GM23338 (cell line): ENCODE measurements around the gene TRAF3IP3. TPM values are rescaled to one million over a fixed set of nuclear protein-coding genes. Genes with fewer than 3 reads are reported as not detected.

Experiments used
- ATAC-seq: fragments of 200-7000 bp; cut with Tn5 transposase; 3 replicates; pipeline ENCODE4 v1.9.1; 2020
- DNase-seq: peaks from one replicate; pipeline ENCODE4 v3.0.0-alpha.2; 2015; ENCODE audit warnings: low spot score
- H2AFZ ChIP-seq: fragments of 200-600 bp; sonication (generic); 2 replicates; pipeline ENCODE4 v1.8.0; 2016; ENCODE audit warnings: antibody characterized with exemption, mild to moderate bottlenecking, moderate library complexity
- H3F3A ChIP-seq: fragments of 200-600 bp; sonication (generic); replicated peaks from 2 replicates; pipeline ENCODE4 v1.8.0; 2017; ENCODE audit warnings: antibody characterized with exemption, mixed run types, low read depth
- H3K27ac ChIP-seq: fragments of 200-600 bp; sonication (generic); 2 replicates; pipeline ENCODE4 v1.6.1; 2016; ENCODE audit warnings: low read depth
- H3K27me3 ChIP-seq: fragments of 200-600 bp; sonication (generic); 2 replicates; pipeline ENCODE4 v1.8.0; 2016; ENCODE audit warnings: mild to moderate bottlenecking, mixed run types, moderate library complexity; ENCODE audit not compliant: insufficient read depth
- H3K36me3 ChIP-seq: fragments of 200-600 bp; sonication (generic); 2 replicates; pipeline ENCODE4 v1.8.0; 2016; ENCODE audit warnings: mild to moderate bottlenecking; ENCODE audit not compliant: insufficient read depth
- H3K4me1 ChIP-seq: fragments of 200-600 bp; sonication (generic); 2 replicates; pipeline ENCODE4 v1.8.0; 2016; ENCODE audit warnings: mild to moderate bottlenecking, moderate library complexity; ENCODE audit not compliant: insufficient read depth
- H3K4me2 ChIP-seq: fragments of 200-600 bp; sonication (generic); 2 replicates; pipeline ENCODE4 v1.7.1; 2017; ENCODE audit warnings: mixed run types
- H3K4me3 ChIP-seq: fragments of 200-600 bp; sonication (generic); 2 replicates; pipeline ENCODE4 v1.6.1; 2016; ENCODE audit warnings: mixed run types
- H3K79me2 ChIP-seq: fragments of 200-600 bp; sonication (generic); replicated peaks from 2 replicates; pipeline ENCODE4 v1.8.0; 2017; ENCODE audit warnings: mild to moderate bottlenecking; ENCODE audit not compliant: insufficient read depth
- H3K9me2 ChIP-seq: fragments of 200-600 bp; sonication (generic); 2 replicates; pipeline ENCODE4 v1.8.0; 2017; ENCODE audit not compliant: insufficient read depth
- H4K20me1 ChIP-seq: fragments of 200-600 bp; sonication (generic); replicated peaks from 2 replicates; pipeline ENCODE4 v1.8.0; 2017; ENCODE audit warnings: mild to moderate bottlenecking; ENCODE audit not compliant: insufficient read depth
- H3K27ac Mint-ChIP-seq: 2 replicates; pipeline ENCODE4 v1.8.0; 2020; ENCODE audit warnings: inconsistent platforms, mild to moderate bottlenecking, moderate library complexity, mixed read lengths
- H3K27me3 Mint-ChIP-seq: 3 replicates; pipeline ENCODE4 v1.8.0; 2022; ENCODE audit warnings: low read depth, mild to moderate bottlenecking, moderate library complexity, mixed read lengths, inconsistent platforms; ENCODE audit not compliant: insufficient read depth, poor library complexity
- H3K36me3 Mint-ChIP-seq: 3 replicates; pipeline ENCODE4 v1.8.0; 2021; ENCODE audit warnings: low read depth, mild to moderate bottlenecking, inconsistent platforms, moderate library complexity, mixed read lengths
- H3K4me1 Mint-ChIP-seq: 3 replicates; pipeline ENCODE4 v1.8.0; 2020; ENCODE audit warnings: mild to moderate bottlenecking, inconsistent platforms, mixed read lengths
- H3K4me3 Mint-ChIP-seq: 3 replicates; pipeline ENCODE4 v1.8.0; 2021; ENCODE audit warnings: moderate library complexity, mild to moderate bottlenecking, inconsistent platforms, mixed read lengths
- H3K9me3 Mint-ChIP-seq: 3 replicates; pipeline ENCODE4 v1.8.0; 2020; ENCODE audit warnings: moderate library complexity, mild to moderate bottlenecking, inconsistent platforms, mixed read lengths
- CREB1 ChIP-seq: fragments of 250-450 bp; sonication (Bioruptor Pico); IDR thresholded peaks from 2 replicates; pipeline ENCODE4 v1.5.0; 2020; ENCODE audit warnings: low read depth, mild to moderate bottlenecking, moderate library complexity
- CTCF ChIP-seq, 2 experiments: fragments of 200-600 bp in 1 of 2; sonication (generic) in 1 of 2; conservative IDR thresholded peaks; 2 replicates each; pipeline versions ENCODE4 v1.5.1 to v1.6.1; 2016 to 2017; ENCODE audit warnings: antibody characterized with exemption in 2 of 2, low read depth in 2 of 2, mild to moderate bottlenecking in 2 of 2, moderate library complexity in 1 of 2
- ETS1 ChIP-seq: IDR thresholded peaks from 2 replicates; pipeline ENCODE4 v1.6.1; 2016; ENCODE audit warnings: antibody characterized with exemption
- EZH2 ChIP-seq: fragments of 200-600 bp; sonication (generic); IDR thresholded peaks from one replicate; pipeline ENCODE4 v1.8.0; 2017; ENCODE audit warnings: antibody characterized with exemption, mild to moderate bottlenecking, low read depth; ENCODE audit not compliant: unreplicated experiment
- EZH2phosphoT487 ChIP-seq: fragments of 200-600 bp; sonication (generic); IDR thresholded peaks from one replicate; pipeline ENCODE4 v1.8.1; 2018; ENCODE audit warnings: antibody characterized with exemption; ENCODE audit not compliant: unreplicated experiment
- JUNB ChIP-seq: IDR thresholded peaks from one replicate; pipeline ENCODE4 v1.6.1; 2016; ENCODE audit warnings: antibody characterized with exemption; ENCODE audit not compliant: unreplicated experiment
- NANOG ChIP-seq: IDR thresholded peaks from 2 replicates; pipeline ENCODE4 v1.6.1; 2016; ENCODE audit warnings: antibody characterized with exemption, borderline replicate concordance
- POLR2AphosphoS5 ChIP-seq: IDR thresholded peaks from 2 replicates; pipeline ENCODE4 v1.6.1; 2016; ENCODE audit warnings: antibody characterized with exemption, low read depth
- REST ChIP-seq: IDR thresholded peaks from one replicate; pipeline ENCODE4 v1.6.1; 2018; ENCODE audit warnings: antibody characterized with exemption; ENCODE audit not compliant: unreplicated experiment
- STAT1 ChIP-seq: IDR thresholded peaks from one replicate; pipeline ENCODE4 v1.6.1; 2016; ENCODE audit warnings: antibody characterized with exemption; ENCODE audit not compliant: unreplicated experiment
- ZNF114 ChIP-seq: fragments of 250-450 bp; sonication (Bioruptor Pico); IDR thresholded peaks from 2 replicates; pipeline ENCODE4 v1.5.0; 2020; ENCODE audit warnings: mild to moderate bottlenecking, moderate library complexity
- ZNF331 ChIP-seq: fragments of 250-450 bp; sonication (Bioruptor Pico); IDR thresholded peaks from 2 replicates; pipeline ENCODE4 v1.5.0; 2020; ENCODE audit warnings: low read depth, mild to moderate bottlenecking, moderate library complexity
- ZNF462 ChIP-seq: fragments of 250-450 bp; sonication (Bioruptor Pico); IDR thresholded peaks from 2 replicates; pipeline ENCODE4 v1.5.0; 2020; ENCODE audit warnings: mild to moderate bottlenecking, moderate library complexity
- polyA plus RNA-seq: library from polyadenylated mRNA; unstranded; fragments of >200 nt; fragmentation: Nextera tagmentation; extraction: Ambion mirVana; gene quantifications from 2 replicates; pipeline ENCODE4 v1.2.1, GENCODE V29; 2016
- total RNA-seq: library from RNA; depleted of rRNA; stranded (reverse); fragments of >200 nt; shearing (Covaris generic); gene quantifications from 2 replicates; pipeline ENCODE4 v1.2.3, GENCODE V29; 2014

The TRAF3IP3 gene
- total and polyA plus RNA-seq, 2 experiments from 2014 or later, result not detected

GRCh38 chr1:209791920-209792319 lies 36.1 kb downstream of the TRAF3IP3 start:
- peaks cover 7% of the 10 kb centered on the region for H3K36me3 ChIP-seq
- no peaks in the 10 kb centered on the region for H3K4me1 Mint-ChIP-seq
- no peak overlapping the region for H3K27ac Mint-ChIP-seq
- no peaks in the 10 kb centered on the region for H3K9me3 Mint-ChIP-seq
- H3K27me3 ChIP-seq, result no peaks in the 10 kb centered on the region
- H3K4me1 ChIP-seq, result no peaks in the 10 kb centered on the region
- no peaks in the 10 kb centered on the region for H3K79me2 ChIP-seq
- no peak overlapping the region for H3K4me3 Mint-ChIP-seq
- no peaks in the 10 kb centered on the region for H3K27me3 Mint-ChIP-seq
- H4K20me1 ChIP-seq, result no peaks in the 10 kb centered on the region; the same call in 1 of the 2 replicates
- H3F3A ChIP-seq, result no peaks in the 10 kb centered on the region
- no peak overlapping the region for H2AFZ ChIP-seq
- ATAC-seq (no peak), DNase-seq (no peak)
- no peak overlapping the region for H3K27ac ChIP-seq
- TF ChIP-seq CTCF (conservative IDR thresholded peaks at IDR 0.05; ENCODE audit: low read depth in 2 of 2) (no peak), ETS1 (no peak), STAT1 (no peak), POLR2AphosphoS5 (no peak), JUNB (no peak), ZNF331 (no peak), CREB1 (no peak), REST (no peak), NANOG (no peak), EZH2 (no peak), EZH2phosphoT487 (no peak), ZNF114 (no peak), ZNF462 (CRISPR knock-in tag) (no peak)
- no peak overlapping the region for H3K4me2 ChIP-seq
- H3K36me3 Mint-ChIP-seq, result peaks cover 20% of the 10 kb centered on the region
- H3K4me3 ChIP-seq, result no peak overlapping the region
- H3K9me2 ChIP-seq, result no peaks in the 10 kb centered on the region
